Tibial nerve (tissue), 4 donors: ENCODE measurements around the gene ATP7B. TPM values are rescaled to one million over a fixed set of nuclear protein-coding genes. Genes with fewer than 3 reads are reported as not detected.

Source experiments
- DNase-seq, 2 donors: peaks; one replicate each; pipeline ENCODE4 v3.0.0-alpha.2; 2019; ENCODE audit warnings: low spot score in 2 of 2
- H3K27ac ChIP-seq, 4 donors: fragments of 200-600 bp; sonication (generic) in 3 of 4; one replicate each; pipeline ENCODE4 v1.5.1; 2017 to 2019; ENCODE audit warnings: mild to moderate bottlenecking in 1 of 4
- H3K27me3 ChIP-seq, 2 donors: fragments of 200-600 bp; sonication (generic) in 1 of 2; one replicate each; pipeline versions ENCODE4 v1.5.1 to v1.6.0; 2017 to 2019
- H3K36me3 ChIP-seq, 3 donors: fragments of 200-600 bp; sonication (generic); one replicate each; pipeline ENCODE4 v1.5.1; 2018 to 2019
- H3K4me1 ChIP-seq, 4 donors: fragments of 200-600 bp; sonication (generic) in 3 of 4; one replicate each; pipeline ENCODE4 v1.5.1; 2017 to 2019
- H3K4me3 ChIP-seq, 4 donors: fragments of 200-600 bp; sonication (generic) in 3 of 4; one replicate each; pipeline ENCODE4 v1.5.1; 2017 to 2019; ENCODE audit warnings: mild to moderate bottlenecking in 1 of 4, moderate library complexity in 1 of 4
- H3K9me3 ChIP-seq, 4 donors: fragments of 200-600 bp; sonication (generic) in 3 of 4; one replicate each; pipeline ENCODE4 v1.5.1; 2017 to 2019
- EP300 ChIP-seq, 2 donors: sonication (generic); formaldehyde crosslinking; IDR thresholded peaks; one replicate each; pipeline ENCODE4 v1.6.1; 2017; ENCODE audit warnings: antibody characterized with exemption in 2 of 2, mild to moderate bottlenecking in 1 of 2
- POLR2A ChIP-seq, 2 donors: fragments of 450-650 bp; IDR thresholded peaks; one replicate each; pipeline ENCODE4 v1.6.1; 2017; ENCODE audit warnings: antibody characterized with exemption in 2 of 2, mild to moderate bottlenecking in 2 of 2, moderate library complexity in 2 of 2
- WGBS, 2 donors: methylation state at CpG; one replicate each; pipeline ENCODE4 v1.1.5; 2018; 5-methylcytosine and 5-hydroxymethylcytosine counted together
- total RNA-seq, 4 donors: library from RNA; depleted of rRNA; stranded (reverse); fragments of >200 nt; gene quantifications; one replicate each; pipeline ENCODE4 v1.1.0, GENCODE V29; 2016
- TF ChIP-seq, protein P1 (sequence below), 5 experiments: fragments of 200-600 bp in 3 of 5; fragments of 450-650 bp in 2 of 5; sonication (generic) in 3 of 5; IDR thresholded peaks; one replicate each; pipeline ENCODE4 v1.5.1; 2016 to 2019; ENCODE audit warnings: antibody characterized with exemption in 5 of 5, mild to moderate bottlenecking in 3 of 5, moderate library complexity in 2 of 5

The ATP7B gene
- total RNA-seq, 4 donors from 2014 or later = 5.1 to 8.4 (median 6.7) TPM

DNA sequence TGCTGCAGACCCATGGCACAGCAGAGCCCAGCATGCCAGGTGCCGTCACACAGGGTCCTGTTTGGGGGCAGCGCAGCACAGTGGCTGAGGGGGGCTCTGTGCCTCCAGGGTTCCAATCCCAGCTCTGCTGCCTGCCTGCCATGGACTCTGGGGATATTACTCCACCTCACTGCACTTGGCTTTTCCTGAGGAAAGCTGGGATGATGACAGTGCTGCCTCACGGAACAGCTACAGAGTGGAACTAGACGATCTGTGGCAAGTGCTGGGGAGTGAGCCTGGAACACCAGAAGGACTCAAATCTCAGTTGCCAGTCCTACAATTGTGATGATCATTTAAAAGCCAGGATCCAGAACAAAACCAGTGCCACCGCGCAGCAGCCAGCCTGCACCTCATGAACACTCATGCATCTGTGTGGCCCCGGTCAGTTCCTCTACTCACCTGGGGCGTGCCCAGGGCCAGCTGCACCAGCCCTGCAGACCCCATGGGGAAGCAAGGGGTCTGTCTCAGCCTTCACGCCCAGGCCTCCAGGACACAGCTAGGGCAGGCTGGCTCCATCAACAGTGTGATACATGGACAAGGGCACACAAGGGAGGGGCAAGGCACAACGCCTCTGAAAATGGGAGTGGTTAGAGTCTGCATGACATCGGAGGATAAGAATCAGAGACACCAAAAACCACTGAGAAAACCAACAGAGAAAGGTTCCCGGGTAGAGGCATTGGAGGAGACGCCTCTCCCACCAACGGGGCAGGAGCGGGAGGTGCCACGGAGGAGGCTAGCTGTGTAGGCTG lies 55.2 kb downstream of the ATP7B start:
- TF ChIP-seq, protein P1, sequence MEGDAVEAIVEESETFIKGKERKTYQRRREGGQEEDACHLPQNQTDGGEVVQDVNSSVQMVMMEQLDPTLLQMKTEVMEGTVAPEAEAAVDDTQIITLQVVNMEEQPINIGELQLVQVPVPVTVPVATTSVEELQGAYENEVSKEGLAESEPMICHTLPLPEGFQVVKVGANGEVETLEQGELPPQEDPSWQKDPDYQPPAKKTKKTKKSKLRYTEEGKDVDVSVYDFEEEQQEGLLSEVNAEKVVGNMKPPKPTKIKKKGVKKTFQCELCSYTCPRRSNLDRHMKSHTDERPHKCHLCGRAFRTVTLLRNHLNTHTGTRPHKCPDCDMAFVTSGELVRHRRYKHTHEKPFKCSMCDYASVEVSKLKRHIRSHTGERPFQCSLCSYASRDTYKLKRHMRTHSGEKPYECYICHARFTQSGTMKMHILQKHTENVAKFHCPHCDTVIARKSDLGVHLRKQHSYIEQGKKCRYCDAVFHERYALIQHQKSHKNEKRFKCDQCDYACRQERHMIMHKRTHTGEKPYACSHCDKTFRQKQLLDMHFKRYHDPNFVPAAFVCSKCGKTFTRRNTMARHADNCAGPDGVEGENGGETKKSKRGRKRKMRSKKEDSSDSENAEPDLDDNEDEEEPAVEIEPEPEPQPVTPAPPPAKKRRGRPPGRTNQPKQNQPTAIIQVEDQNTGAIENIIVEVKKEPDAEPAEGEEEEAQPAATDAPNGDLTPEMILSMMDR (IDR thresholded peaks at IDR 0.05) = no peak
- H3K36me3 ChIP-seq = peaks cover 0 to 59% (median 0%) of the 10 kb centered on the region in 3 donors
- WGBS, 2 donors = 79 to 84% methylated on average over 16 of the region's 16 CpGs

GRCh38 chr13:51955281-51955771 lies 55.9 kb downstream of the ATP7B start:
- Histone ChIP-seq H3K9me3 (no peaks in the 10 kb centered on the region), H3K4me3 (no peak overlapping the region), H3K27ac (no peak overlapping the region), H3K36me3 (peaks cover 0 to 66% (median 0%) of the 10 kb centered on the region in 3 donors), H3K4me1 (no peaks in the 10 kb centered on the region), H3K27me3 (no peaks in the 10 kb centered on the region)
- TF ChIP-seq EP300 (IDR thresholded peaks at IDR 0.05) (no peak), POLR2A (IDR thresholded peaks at IDR 0.05) (no peak)
- TF ChIP-seq, protein P1 (IDR thresholded peaks at IDR 0.05) = no peak
- no peak for DNase-seq
- 80 to 84% methylated on average over 14 to 15 of the region's 15 CpGs for WGBS, 2 donors

More for the DNA sequence above, 55.2 kb downstream of the ATP7B start:
- no peak for DNase-seq
- Histone ChIP-seq H3K27ac (no peak overlapping the region), H3K9me3 (no peaks in the 10 kb centered on the region), H3K4me3 (no peak overlapping the region), H3K27me3 (no peaks in the 10 kb centered on the region), H3K4me1 (no peaks in the 10 kb centered on the region)

DNA sequence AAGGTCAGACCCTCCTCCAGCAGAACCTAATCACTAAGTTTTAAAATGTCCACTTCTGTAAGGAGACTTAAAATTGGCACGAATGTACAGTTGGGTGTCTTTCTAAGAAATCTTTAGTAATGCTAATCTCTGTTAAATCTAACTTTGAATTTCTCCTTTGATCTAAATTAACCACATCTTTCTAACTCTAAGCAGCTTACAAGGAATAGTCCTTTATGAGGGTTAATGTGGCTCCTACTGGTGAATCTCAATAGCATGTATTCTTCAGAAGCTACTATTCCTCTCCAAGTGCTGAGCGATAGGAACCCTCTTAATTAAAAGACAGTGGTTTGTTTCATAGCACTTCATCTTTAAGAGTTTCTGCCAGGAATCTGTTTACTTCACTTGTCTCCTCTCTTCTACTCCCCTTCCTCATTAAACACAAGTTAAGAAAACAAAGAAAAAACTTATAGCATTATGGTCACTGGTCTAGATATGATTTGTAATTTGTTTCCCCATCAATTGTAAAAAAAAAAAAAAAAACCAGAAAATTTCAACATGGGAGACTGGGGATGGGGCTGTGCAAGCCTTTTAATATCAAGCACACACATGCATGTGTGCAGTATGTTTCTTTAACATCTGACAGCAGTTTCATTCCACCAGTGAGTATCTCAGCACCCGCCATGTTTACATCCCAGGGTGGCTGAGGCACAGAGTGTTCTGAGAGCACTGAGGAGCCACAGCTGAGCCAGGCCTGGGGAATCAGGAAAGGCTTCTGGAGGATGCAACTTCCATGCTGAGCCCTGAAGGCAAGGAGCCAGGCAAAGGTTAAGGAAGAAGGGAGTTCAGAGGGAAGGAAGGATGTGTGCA lies 57.7 kb downstream of the ATP7B start:
- Histone ChIP-seq H3K27ac (no peak overlapping the region), H3K4me1 (no peaks in the 10 kb centered on the region), H3K9me3 (no peaks in the 10 kb centered on the region), H3K36me3 (peaks cover 0 to 76% (median 0%) of the 10 kb centered on the region in 3 donors), H3K27me3 (no peaks in the 10 kb centered on the region), H3K4me3 (no peak overlapping the region)
- DNase-seq = no peak
- WGBS, 2 donors = 78 to 79% methylated on average over 3 of the region's 3 CpGs
- TF ChIP-seq, protein P1 (IDR thresholded peaks at IDR 0.05) = no peak
- TF ChIP-seq POLR2A (IDR thresholded peaks at IDR 0.05) (no peak), EP300 (IDR thresholded peaks at IDR 0.05) (no peak)

- no peak for DNase-seq
- TF ChIP-seq, protein P1 (IDR thresholded peaks at IDR 0.05) = no peak
- no peak for TF ChIP-seq EP300 (IDR thresholded peaks at IDR 0.05)
- TF ChIP-seq POLR2A (IDR thresholded peaks at IDR 0.05) = no peak
- H3K9me3 ChIP-seq = no peaks in the 10 kb centered on the region
- H3K27me3 ChIP-seq = no peaks in the 10 kb centered on the region
- H3K4me3 ChIP-seq = no peak overlapping the region
- no peak overlapping the region for H3K27ac ChIP-seq
- no peaks in the 10 kb centered on the region for H3K4me1 ChIP-seq
- H3K36me3 ChIP-seq = peaks cover 0 to 60% (median 0%) of the 10 kb centered on the region in 3 donors
- 83 to 88% methylated on average over 5 of the region's 5 CpGs for WGBS, 2 donors
These were observed 60.5 kb downstream of the ATP7B start for GRCh38 chr13:51950722-51951121.
